NCI-H187 (cell line): Measurements from ENCODE around the gene ANKS3.
"Not testable (repeated sequence)": the region's sequence is repeated elsewhere in the genome, so short reads cannot be mapped to it uniquely, and the experiment has no call there.

Source experiments
- DNase-seq, 2 experiments: peaks; one replicate each; lab custom pipeline; 2025; lab: John Stamatoyannopoulos, UW

ANKS3 gene

GRCh38 chr16:4666537-4667202 lies 67.4 kb downstream of the ANKS3 start:
- DNase-seq = no peak

GRCh38 chr16:4664538-4665418 lies 69.3 kb downstream of the ANKS3 start:
- DNase-seq = no peak

DNA sequence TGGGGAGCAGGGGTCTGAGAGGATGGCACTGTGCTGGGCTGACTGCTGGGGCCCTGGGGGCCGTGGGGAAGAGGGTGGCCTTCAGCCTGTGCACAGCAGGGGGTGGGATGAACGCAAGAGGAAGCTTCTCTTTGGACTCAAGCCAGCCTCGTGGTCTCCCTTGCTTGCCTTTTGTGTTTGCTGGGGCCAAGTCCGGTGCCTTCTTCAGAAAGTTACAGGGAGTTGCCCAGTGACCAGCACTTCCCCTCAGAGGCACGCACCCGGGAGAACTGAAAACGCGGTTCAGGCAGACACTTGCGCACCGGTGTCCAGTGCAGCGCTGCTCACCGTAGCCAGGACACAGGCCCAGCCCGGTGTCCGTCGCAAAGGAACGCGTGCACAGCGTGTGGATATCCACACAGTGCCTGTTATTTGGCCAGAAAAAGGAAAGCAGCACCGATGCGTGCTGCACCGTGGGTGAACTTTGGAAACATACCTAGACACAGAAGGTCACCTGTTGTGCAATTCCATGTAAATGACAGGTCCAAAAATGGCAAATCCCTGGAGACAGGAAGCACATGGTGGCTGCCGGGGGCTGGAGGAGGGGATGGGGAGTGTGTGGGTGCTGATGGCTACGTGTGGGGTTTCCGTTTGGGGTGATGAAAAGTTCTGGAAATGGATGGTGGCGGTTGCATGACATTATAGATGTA lies 70.2 kb downstream of the ANKS3 start:
- no peak for DNase-seq

- DNase-seq = no peak
Measured at GRCh38 chr16:4663465-4663776, 70.7 kb downstream of the ANKS3 start.

DNA sequence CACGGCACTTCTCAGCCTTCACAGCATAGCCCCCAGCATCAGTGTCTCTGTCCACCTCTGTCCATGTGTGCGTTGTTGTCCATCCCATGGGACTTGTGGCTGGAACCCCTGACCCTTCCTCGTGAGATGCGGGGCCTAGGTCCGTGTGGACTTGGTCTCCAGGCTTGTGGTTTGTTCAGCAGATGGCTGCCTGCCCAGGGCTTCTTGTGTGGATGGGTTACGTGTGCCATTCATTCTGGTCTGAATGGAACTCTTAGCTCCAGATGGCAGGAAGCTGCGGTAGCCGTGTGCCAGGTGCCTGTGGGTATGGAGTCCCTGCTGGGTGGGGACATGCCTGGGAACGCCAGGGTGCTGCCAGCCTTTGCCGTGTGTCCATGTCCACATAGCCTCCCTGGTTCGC lies 72.4 kb downstream of the ANKS3 start:
- DNase-seq = no peak

DNA sequence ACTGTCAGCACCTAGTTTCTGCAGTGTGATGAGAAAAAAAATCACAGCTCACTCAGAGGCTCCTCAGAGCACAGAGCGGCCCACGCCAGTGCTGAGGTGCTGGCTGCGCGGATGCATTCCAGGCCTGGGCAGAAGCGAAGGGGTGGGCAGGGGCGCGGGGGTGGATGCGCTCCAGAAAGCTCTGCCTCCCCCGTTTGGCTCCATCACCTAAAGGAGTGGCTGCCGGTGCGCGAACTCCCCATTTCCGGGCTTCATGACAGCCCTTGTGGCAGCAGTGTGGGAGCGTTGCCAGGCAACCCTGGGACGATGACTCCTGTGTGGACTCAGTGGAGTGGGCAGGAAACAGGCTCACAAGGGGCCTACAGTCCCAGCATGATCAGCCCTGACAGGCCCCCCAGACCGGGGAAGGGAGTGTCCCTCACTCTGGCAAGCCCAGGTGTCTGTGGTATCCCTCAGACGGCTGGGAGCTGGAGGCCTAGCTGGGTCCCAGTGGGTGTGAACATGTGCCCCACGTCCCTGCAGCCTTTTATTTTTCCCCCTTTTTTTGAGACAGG lies 73.5 kb downstream of the ANKS3 start:
- no peak for DNase-seq

DNA sequence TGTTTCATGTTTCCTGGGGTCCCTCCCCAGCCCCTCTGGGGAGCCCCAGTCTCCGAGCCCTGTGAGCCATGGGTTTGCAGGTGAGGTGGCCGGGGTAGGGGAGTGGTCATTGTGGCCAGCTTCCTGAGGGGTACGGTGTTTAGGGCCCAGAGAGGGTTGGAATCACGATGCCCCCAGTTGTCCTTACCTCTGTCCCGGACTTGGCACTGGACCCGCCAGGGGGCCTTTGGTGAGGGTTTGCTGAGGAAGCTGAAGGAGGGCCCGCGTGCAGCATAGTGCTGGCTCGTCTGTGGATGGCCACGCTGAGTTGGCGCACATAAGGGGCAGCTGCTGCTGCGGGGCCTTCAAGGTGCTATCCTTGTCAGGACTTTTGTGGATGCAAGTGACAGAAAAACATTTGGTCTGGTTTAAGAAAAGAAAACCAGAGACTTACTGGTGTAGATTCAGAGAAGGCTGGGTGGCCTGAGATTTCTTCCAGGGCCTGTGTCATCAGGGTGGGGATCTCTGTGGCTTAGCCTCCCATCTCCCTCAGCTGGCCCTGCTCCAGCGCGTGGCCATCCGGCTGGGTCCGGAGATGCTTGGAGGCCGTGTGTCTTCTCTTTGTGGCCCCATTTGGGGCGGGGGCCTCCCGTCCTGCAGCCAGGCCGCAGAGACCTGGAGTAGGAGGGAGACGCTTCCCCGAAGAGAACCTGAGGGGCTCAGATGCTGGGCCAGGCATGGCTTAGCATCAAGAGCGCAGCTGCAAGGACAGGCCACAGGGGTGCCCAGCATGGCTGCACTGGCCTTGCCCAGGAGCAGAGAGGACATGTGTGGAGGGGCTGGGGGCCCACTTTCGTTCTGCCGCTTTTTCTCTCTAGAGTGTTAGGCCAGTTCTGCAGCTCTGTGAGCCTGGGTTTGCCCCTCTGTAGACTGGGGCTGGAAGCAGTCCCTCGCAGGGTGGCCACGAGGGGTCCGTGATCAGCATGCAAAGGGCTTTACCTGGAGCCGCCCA lies 74.4 kb downstream of the ANKS3 start:
- no peak for DNase-seq

- no peak for DNase-seq
Measured at GRCh38 chr16:4656695-4657686, 77.1 kb downstream of the ANKS3 start.

GRCh38 chr16:4656221-4656620 lies 77.8 kb downstream of the ANKS3 start:
- no peak for DNase-seq

GRCh38 chr16:4655801-4656200 lies 78.3 kb downstream of the ANKS3 start:
- no peak for DNase-seq

GRCh38 chr16:4654964-4655590 lies 79.0 kb downstream of the ANKS3 start:
- no peak for DNase-seq

DNA sequence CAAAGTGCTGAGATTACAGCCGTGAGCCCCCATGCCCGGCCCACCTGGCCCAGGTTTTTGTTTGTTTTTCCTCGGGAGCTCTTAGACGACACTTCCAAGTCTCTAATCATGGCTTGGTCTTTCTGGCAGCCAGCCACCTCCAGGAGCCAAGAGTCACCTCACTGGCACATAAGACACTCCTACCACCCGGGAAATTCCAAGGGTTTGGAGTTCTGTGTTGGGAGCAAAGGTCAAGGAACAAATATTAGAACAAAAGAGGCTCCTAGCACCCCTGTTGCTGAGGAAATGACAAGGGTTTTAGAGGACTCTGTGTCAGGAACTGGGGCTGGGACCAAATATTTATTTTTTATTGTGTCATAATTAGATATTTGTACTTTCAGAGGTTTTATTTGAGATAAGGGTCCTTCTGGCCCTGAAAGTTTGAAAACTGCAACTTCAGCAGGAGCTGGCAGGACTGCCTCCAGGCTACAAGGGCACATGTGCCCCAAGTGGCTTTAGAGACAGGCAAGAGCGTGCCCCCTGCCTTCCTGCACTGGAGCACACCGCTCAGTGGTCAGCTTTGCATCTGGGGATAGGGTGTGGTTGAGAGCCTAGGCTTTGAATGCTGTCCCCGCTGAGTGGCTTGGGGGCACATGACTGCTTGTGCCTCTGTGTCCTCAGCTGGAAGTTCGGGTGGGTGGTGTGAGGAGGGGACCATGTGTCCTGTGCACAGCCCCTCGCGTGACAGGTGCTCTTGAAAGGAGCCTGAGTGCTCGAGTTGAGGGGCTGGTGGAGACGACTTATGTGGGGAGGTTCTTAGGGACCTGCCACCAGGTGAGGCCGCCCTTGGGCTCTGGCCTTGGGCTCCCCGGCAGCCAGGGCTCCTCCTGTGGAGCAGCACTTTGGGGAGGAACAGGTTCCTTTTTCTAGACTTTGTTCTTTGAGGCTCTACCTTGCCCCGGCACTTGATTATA lies 79.8 kb downstream of the ANKS3 start:
- DNase-seq = no peak

GRCh38 chr16:4652561-4652960 lies 81.5 kb downstream of the ANKS3 start:
- no peak for DNase-seq

GRCh38 chr16:4651827-4652226 lies 82.2 kb downstream of the ANKS3 start:
- DNase-seq = no peak

- not testable (repeated sequence) for DNase-seq
Measured at GRCh38 chr16:4650443-4651074, 83.5 kb downstream of the ANKS3 start.

DNA sequence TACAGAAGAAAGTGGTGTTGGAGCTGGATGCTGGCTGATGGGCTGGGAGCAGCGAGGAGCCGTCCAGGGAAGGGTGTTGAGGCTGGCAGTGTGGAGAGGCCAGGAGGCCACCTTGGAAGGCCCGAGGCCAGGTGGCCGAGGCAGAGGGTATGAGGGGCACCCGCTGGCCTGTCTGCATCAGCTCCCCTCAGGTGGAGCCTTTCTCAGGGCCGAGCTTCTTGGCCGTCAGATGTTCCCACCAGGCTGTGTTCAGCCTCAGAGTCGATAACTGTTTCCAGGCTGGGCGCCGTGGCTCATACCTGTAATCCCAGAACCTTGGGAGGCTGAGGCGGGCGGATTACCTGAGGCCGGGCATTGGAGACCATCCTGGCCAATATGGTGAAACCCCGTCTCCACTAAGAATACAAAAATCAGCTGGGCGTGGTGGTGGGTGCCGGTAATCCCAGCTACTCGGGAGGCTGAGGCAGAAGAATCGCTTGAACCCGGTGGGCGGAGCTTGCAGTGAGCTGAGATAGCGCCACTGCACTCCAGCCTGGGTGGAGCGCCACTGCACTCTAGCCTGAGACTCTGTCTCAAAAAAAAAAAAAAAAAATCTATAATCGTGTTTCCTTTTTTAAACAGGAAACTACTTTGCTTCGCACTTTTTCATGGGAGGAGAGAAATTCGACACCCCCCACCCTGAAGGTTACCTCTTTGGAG lies 84.2 kb downstream of the ANKS3 start:
- DNase-seq = no peak

DNA sequence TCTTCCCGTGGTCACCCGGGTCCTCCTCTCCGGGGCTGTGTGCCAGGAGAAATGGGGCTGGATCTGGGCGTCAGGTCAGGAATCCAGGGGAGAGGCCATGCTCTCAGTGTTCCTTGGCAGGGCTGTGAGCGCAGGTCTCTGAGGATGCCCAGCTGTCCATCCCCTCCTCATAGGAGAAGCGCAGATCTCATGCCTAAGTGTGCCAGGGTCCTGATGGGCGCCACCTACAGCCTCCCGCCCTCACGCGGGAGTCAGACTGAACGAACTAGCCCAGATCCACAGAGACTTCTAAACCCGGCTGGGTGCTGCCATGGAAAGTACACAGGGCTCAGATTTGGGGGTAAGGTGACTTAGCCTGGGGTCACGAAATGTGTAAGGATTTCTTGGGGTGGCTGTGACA lies 85.2 kb downstream of the ANKS3 start:
- no peak for DNase-seq

- no peak for DNase-seq
Measured at GRCh38 chr16:4647644-4647980, 86.5 kb downstream of the ANKS3 start.
